Astrocyte of the hippocampus (primary cell): ENCODE measurements around the gene PNKP.
"Not testable (repeated sequence)": the region's sequence is repeated elsewhere in the genome, so short reads cannot be mapped to it uniquely, and the experiment has no call there.

ENCODE experiments used
- DNase-seq: peaks from one replicate; pipeline ENCODE4 v3.0.0; 2011; ENCODE audit warnings: low read depth, low spot score

PNKP gene

GRCh38 chr19:49823472-49823871 is 43.9 kb downstream of the PNKP start:
- no peak for DNase-seq

DNA sequence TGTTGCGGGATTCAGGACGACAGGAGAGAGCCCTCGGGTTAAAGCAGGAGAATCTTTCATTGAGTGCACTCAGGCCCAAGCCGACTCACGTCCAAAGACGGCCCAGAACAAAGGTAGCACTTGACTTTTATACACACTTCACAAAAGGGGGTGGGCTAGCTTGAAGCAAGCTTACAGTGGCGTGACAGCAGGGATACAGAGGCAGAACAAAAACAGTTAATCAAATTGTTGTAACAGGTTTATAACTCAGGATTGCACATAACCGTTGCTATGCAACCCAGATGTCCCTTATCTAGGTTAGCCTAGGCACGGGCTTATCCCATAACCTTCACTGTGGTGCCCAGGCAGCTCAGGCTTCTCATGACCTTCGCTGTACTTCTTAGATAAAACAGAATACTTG is 47.3 kb downstream of the PNKP start:
- no peak for DNase-seq

GRCh38 chr19:49819452-49820115 is 47.8 kb downstream of the PNKP start:
- not testable (repeated sequence) for DNase-seq

DNA sequence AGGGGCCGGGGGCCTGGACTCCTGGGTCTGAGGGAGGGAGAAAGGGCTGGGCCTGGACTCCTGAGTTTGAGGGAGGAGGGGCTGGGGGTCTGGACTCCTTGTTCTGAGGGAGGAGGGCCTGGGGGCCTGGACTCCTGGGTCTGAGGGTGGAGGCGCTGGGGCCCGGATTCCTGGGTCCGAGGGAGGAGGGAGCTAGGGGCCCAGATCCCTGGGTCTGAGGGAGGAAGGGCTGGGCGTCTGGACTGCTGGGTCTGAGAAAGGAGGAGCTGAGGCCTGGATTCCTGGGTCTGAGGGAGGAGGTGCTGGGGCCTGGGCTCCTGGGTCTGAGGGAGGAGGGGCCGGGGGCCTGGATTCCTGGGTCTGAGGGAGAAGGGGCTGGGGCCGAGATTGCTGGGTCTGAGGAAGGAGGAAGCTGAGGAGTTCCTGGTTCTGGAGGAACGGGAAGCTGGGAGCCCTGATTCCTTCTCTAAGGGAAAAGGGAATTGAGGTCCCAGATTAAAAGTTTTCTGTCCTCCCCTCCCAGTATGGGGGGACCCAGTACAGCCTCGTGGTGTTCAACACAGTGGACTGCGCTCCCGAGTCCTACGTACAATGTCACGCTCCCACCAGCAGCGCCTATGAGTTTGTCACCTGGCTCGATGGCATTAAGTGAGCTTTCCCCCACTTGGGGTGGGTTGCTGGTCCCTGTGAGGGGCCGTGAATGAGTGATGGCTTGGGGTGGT is 48.6 kb downstream of the PNKP start:
- DNase-seq = peak; percentile 45

- peak; percentile 95 for DNase-seq
Observed at GRCh38 chr19:49817964-49818648, 49.3 kb downstream of the PNKP start, which contains the start of gene MED25. Gene MED25, plus strand, starts transcription at chr19:49818289. Its CDS starts 53 bp downstream, at chr19:49818342.

GRCh38 chr19:49816590-49816989 is 50.8 kb downstream of the PNKP start:
- no peak for DNase-seq

GRCh38 chr19:49814010-49814409 is 53.4 kb downstream of the PNKP start:
- DNase-seq = no peak

DNA sequence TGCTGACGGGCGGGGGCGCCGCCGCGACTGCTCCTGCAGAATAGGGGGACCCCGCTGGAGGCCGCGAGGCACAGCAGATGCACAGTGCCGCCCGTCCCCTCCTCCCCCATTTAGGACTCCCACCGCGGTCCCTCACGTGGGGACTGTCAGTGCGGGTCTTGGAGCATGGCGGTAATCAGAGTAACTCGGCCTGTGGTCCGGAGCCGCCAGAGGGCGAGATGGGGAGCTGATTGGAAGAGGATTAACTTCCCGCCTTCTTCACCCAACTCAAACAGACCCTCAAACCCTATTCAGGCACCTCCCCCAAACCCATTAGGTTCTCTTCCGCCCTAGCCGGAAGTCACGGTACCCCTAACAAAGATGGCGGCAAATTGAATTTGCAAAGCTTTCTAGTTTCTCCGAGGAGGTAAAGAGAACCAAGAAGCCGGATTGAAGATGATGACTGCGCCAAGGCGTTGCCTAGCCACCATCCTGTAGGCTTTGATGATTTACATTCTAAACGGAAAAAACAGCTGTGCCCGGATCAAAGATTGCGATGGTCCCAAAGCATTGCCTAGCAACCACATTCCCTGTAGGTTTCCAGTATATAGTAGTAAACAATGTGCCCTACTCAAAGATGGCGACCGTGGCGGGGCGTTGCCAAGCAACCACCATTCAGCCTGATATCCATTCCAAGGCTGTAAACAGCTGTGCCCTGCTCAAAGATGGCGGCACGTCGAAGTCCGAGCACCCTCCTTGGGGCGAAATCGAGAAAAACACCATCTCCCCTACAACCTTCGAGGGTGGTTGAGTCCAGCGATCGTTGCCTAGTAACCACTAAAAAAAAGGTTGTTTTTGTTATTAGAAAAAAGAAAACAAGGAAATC is 54.1 kb downstream of the PNKP start, which contains the start of gene FUZ:
Gene FUZ, minus strand, starts transcription at position 296 of the 865 bp plus-strand sequence. Its CDS starts 186 bp downstream, at position 110.
- peak; percentile 99 for DNase-seq

DNA sequence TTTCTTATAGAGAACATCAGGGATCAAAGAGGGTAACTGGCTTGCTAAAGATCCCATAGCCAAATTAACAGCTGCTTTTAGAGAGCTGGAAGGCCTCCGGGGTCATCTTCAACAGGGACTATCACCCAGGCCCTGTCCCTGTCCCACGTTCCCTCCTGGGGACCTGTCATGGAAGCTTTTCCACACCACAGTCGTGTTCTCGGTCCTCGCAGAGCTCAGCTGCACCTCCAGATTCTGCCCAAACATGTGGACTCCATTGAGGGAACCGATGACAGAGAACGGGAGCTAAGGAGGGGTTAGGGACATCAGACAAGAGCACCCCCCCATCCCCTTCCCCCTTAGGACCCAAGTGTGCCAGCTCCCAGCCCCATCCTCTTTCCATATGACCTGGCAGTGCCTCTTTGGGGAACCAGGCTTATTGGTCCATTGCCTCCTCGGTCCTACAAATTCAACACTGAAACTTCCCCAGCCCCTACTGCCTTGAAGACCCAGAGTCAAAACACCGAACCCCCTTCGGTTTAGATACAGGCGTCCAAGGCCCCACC is 54.9 kb downstream of the PNKP start:
- DNase-seq = no peak

DNA sequence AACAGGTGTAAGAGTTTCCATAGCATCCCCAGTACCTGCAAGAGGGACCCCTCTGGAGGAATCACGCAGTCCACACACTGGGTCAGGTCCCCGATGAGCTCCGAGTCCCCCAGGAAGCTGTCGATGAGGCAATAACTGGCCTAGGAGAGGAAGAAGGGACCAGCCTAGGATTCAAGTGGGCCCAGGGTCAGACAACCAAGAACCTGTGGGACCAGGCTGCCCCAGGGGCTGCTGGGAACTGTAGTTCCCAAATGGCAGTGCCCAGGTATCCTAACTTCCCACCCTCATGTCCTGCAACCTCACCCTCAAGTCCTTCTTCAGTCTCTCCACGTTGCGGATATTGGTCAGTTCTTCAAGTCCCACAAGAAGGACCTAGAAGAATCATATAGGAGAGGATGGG is 56.0 kb downstream of the PNKP start:
- DNase-seq = no peak
